OCI-LY7 (cell line): ENCODE measurements around the gene CNIH3. TPM values are rescaled to one million over a fixed set of nuclear protein-coding genes. Genes with fewer than 3 reads are reported as not detected.

Experiments
- BruUV-seq: library from RNA; stranded (reverse); fragments of 400-500 nt; replicated peaks from 2 replicates; lab custom pipeline; 2021; lab: Mats Ljungman, UMichigan
- CTCF ChIA-PET: fragments of 300-600 bp; sonication (Branson Sonifier 250); formaldehyde crosslinking; loops from one replicate; lab custom pipeline; 2022; ENCODE audit warnings: antibody characterized with exemption; ENCODE audit not compliant: unreplicated experiment; lab: Charles Lee
- POLR2A ChIA-PET: fragments of 300-600 bp; sonication (Branson Sonifier 250); formaldehyde crosslinking; loops from one replicate; lab custom pipeline; 2022; ENCODE audit warnings: antibody characterized with exemption; lab: Charles Lee
- DNase-seq: peaks from one replicate; pipeline ENCODE4 v3.0.0-alpha.2; 2015; ENCODE audit warnings: low spot score
- H2AFZ ChIP-seq: fragments of 200-600 bp; sonication (generic), shearing (Covaris generic); 2 replicates; pipeline ENCODE4 v1.6.1; 2014; ENCODE audit warnings: mild to moderate bottlenecking, antibody characterized with exemption, low read length, moderate library complexity
- H3K27ac ChIP-seq: fragments of 200-600 bp; sonication (generic); 2 replicates; pipeline ENCODE4 v1.5.1; 2014; ENCODE audit warnings: mixed run types, low read depth, mild to moderate bottlenecking, moderate library complexity, low read length, inconsistent platforms; ENCODE audit not compliant: poor library complexity, severe bottlenecking
- H3K36me3 ChIP-seq: fragments of 200-600 bp; sonication (generic); 2 replicates; pipeline ENCODE4 v1.6.1; 2014; ENCODE audit warnings: mild to moderate bottlenecking, antibody characterized with exemption, low read length, moderate library complexity, mixed read lengths; ENCODE audit not compliant: insufficient read depth
- H3K4me1 ChIP-seq: fragments of 200-600 bp; sonication (generic); 2 replicates; pipeline ENCODE4 v1.5.1; 2014; ENCODE audit warnings: mild to moderate bottlenecking, low read length; ENCODE audit not compliant: insufficient read depth, poor library complexity, severe bottlenecking
- H3K4me2 ChIP-seq: fragments of 200-600 bp; sonication (generic); 2 replicates; pipeline ENCODE4 v1.6.1; 2014; ENCODE audit warnings: mild to moderate bottlenecking, low read length
- H3K4me3 ChIP-seq: fragments of 200-600 bp; sonication (generic); 2 replicates; pipeline ENCODE4 v1.5.1; 2014; ENCODE audit warnings: mild to moderate bottlenecking, low read depth, low read length; ENCODE audit not compliant: poor library complexity, severe bottlenecking
- H3K79me2 ChIP-seq: fragments of 200-600 bp; sonication (generic); 2 replicates; pipeline ENCODE4 v1.6.1; 2016; ENCODE audit warnings: low read depth, mild to moderate bottlenecking, low read length, moderate library complexity, mixed read lengths; ENCODE audit not compliant: insufficient read depth
- H3K9me2 ChIP-seq: fragments of 200-600 bp; sonication (generic); 2 replicates; pipeline ENCODE4 v1.6.1; 2016; ENCODE audit warnings: mild to moderate bottlenecking, low read length, mixed read lengths; ENCODE audit not compliant: insufficient read depth
- H3K9me3 ChIP-seq: fragments of 200-600 bp; sonication (generic); 2 replicates; pipeline ENCODE4 v1.6.1; 2014; ENCODE audit warnings: mild to moderate bottlenecking, mixed run types, low read length, mixed read lengths
- H4K20me1 ChIP-seq: fragments of 200-600 bp; sonication (generic); 2 replicates; pipeline ENCODE4 v1.6.1; 2014; ENCODE audit warnings: mild to moderate bottlenecking, antibody characterized with exemption, low read length, moderate library complexity, mixed read lengths; ENCODE audit not compliant: insufficient read depth
- CTCF ChIP-seq: fragments of 200-600 bp; sonication (generic); conservative IDR thresholded peaks from 2 replicates; pipeline ENCODE4 v1.5.1; 2014; ENCODE audit warnings: mild to moderate bottlenecking, antibody characterized with exemption, low read length, moderate library complexity, mixed read lengths
- EZH2phosphoT487 ChIP-seq: fragments of 200-600 bp; sonication (generic); IDR thresholded peaks from 2 replicates; pipeline ENCODE4 v1.6.1; 2018; ENCODE audit warnings: low read depth, borderline replicate concordance, mild to moderate bottlenecking, mixed run types, antibody characterized with exemption, low read length, moderate library complexity, mixed read lengths
- intact Hi-C: fragments of 100-400 bp; cut with micrococcal nuclease; formaldehyde crosslinking; loops from one replicate; pipeline ENCODE4 v1.10.0; 2022; ENCODE audit not compliant: unreplicated experiment
- total RNA-seq, 2 experiments: library from RNA; depleted of rRNA in 1 of 2; stranded (reverse); fragments of >200 nt in 1 of 2; shearing (Covaris generic) in 1 of 2; gene quantifications; 2 replicates each; pipeline ENCODE4 v1.2.3, GENCODE V29; 2014 to 2022

Gene CNIH3
- total RNA-seq, 2 experiments from 2014 or later = 1.9 to 2.4 TPM

DNA sequence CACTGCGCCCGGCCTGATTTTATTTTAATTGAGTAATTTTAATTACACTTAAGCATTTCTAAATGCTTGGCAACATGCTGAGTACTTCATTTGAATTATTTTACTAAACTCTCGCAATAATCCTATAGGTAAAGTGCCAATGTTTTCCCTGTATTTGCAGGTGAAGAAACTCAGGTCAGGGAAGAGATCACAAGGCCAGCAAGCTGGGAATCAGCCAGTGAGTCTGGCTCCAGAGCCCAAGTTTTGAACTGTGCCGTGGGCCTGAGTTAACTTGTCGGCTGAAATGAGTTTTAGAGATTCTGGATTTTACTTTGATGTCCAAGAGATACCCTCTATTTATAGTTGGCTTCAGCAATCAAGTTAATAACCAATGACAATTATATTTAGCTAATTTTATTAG lies 141.4 kb downstream of the CNIH3 start:
- CTCF ChIA-PET = no interaction called here
- no peak overlapping the region for H3K27ac ChIP-seq
- H3K9me2 ChIP-seq = no peaks in the 10 kb centered on the region
- H3K9me3 ChIP-seq = 0 out of 2 replicates have a peak, but pooled peaks cover 14% of the 10 kb centered on the region
- no peak for TF ChIP-seq CTCF
- no peak for TF ChIP-seq EZH2phosphoT487
- no peak overlapping the region for H3K4me2 ChIP-seq
- no peak for DNase-seq
- H3K4me1 ChIP-seq = no peaks in the 10 kb centered on the region
- POLR2A ChIA-PET = interaction anchor here (0.6 to 0.7 kb wide), 3 partner anchors 9 to 447 kb away, joined by 3 to 7 read pairs (median 3); no protein-coding TSS in a partner anchor
- no peak overlapping the region for H3K4me3 ChIP-seq
- no TSS peak for BruUV-seq
- H3K79me2 ChIP-seq = no peaks in the 10 kb centered on the region
- intact Hi-C loops = no loop called here
- no peaks in the 10 kb centered on the region for H4K20me1 ChIP-seq
- no peaks in the 10 kb centered on the region for H3K36me3 ChIP-seq
- H2AFZ ChIP-seq = no peak overlapping the region

DNA sequence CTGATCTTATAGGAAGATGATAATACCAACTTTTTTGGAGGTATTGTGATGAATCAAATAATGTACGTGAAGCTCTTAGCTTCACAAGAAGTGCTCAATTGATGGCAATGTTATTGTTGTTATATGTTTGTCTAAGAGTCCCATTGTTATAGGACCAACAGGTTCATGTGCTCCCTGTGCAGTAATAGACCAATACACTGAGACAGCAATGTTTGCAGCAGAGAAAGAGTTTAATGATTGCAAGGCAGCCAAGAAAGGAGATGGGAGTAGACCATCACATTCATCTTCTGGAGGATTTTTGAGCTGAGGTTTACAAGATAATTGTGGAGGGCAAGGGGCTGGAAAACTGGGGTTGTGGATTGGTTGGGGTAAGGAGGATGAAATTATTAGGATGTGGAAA lies 143.0 kb downstream of the CNIH3 start:
- TF ChIP-seq CTCF (no peak), EZH2phosphoT487 (no peak)
- POLR2A ChIA-PET = interaction anchor here (0.6 to 0.9 kb wide), 4 partner anchors 13 to 616 kb away, joined by 3 to 5 read pairs (median 3); no protein-coding TSS in a partner anchor
- Histone ChIP-seq H3K79me2 (no peaks in the 10 kb centered on the region), H3K4me2 (no peak overlapping the region), H3K9me2 (no peaks in the 10 kb centered on the region), H2AFZ (no peak overlapping the region), H3K9me3 (0 out of 2 replicates have a peak, but pooled peaks cover 14% of the 10 kb centered on the region), H3K27ac (no peak overlapping the region), H3K4me3 (no peak overlapping the region), H4K20me1 (no peaks in the 10 kb centered on the region), H3K4me1 (no peaks in the 10 kb centered on the region), H3K36me3 (no peaks in the 10 kb centered on the region)
- BruUV-seq = no TSS peak
- CTCF ChIA-PET = no interaction called here
- intact Hi-C loops = no loop called here
- DNase-seq = no peak

- intact Hi-C loops = no loop called here
- Histone ChIP-seq H4K20me1 (no peaks in the 10 kb centered on the region), H3K79me2 (no peaks in the 10 kb centered on the region), H3K4me3 (no peak overlapping the region), H3K27ac (no peak overlapping the region), H3K9me3 (0 out of 2 replicates have a peak, but pooled peaks cover 14% of the 10 kb centered on the region), H3K9me2 (no peaks in the 10 kb centered on the region), H3K36me3 (no peaks in the 10 kb centered on the region), H2AFZ (no peak overlapping the region), H3K4me2 (no peak overlapping the region), H3K4me1 (no peaks in the 10 kb centered on the region)
- no TSS peak for BruUV-seq
- no peak for DNase-seq
- POLR2A ChIA-PET = interaction anchor here (0.7 kb wide), 1 partner anchor 16 kb away, joined by 3 read pairs; no protein-coding TSS in a partner anchor
- CTCF ChIA-PET = no interaction called here
- no peak for TF ChIP-seq CTCF
- no peak for TF ChIP-seq EZH2phosphoT487
Observed at GRCh38 chr1:224759681-224760091, 143.6 kb downstream of the CNIH3 start.
